ENCODE data around the gene ROBO1. TPM values are rescaled to one million over a fixed set of nuclear protein-coding genes. Genes with fewer than 3 reads are reported as not detected.
"Not testable (repeated sequence)": the region's sequence is repeated elsewhere in the genome, so short reads cannot be mapped to it uniquely, and the experiment has no call there.

ROBO1 gene
- total RNA-seq, 8 experiments from 2014 or later = 45.0 to 147 (median 67.8) TPM

GRCh38 chr3:78725703-78726246 is 1042.0 kb downstream of the ROBO1 start:
- in situ Hi-C loops (cut with MboI; ENCODE audit: low pct_unique_long_range_greater_than_20kb in 2 of 9, low sequenced_read_pairs in 9 of 9, unreplicated experiment in 9 of 9) = no loop called here
- H3K4me3 ChIP-seq = no peak overlapping the region
- peaks cover 19 to 71% of the 10 kb centered on the region in 2 donors for H3K4me1 ChIP-seq (replicated peaks in 1 of 2)
- WGBS, 10 experiments = 46 to 100% (median 92%) methylated on average over 1 to 2 of the region's 2 CpGs; no CpG with 5 or more reads in 1 of the 10 experiments
- ATAC-seq (replicated peaks in 6 of 8) = no peak
- H3K27ac ChIP-seq = no peak overlapping the region

- Histone ChIP-seq H3K4me3 (no peak overlapping the region), H3K4me1 (replicated peaks in 1 of 2) (peaks cover 15 to 61% of the 10 kb centered on the region in 2 donors), H3K27ac (no peak overlapping the region)
- in situ Hi-C loops (cut with MboI; ENCODE audit: low pct_unique_long_range_greater_than_20kb in 2 of 9, low sequenced_read_pairs in 9 of 9, unreplicated experiment in 9 of 9) = no loop called here
- 0 to 69% (median 41%) methylated on average over 1 to 4 of the region's 4 CpGs for WGBS, 10 experiments
- peak in 5 of 8 experiments; percentile 7 to 87 (median 62) for ATAC-seq (replicated peaks in 6 of 8)
Measured at GRCh38 chr3:78724859-78725258, 1042.9 kb downstream of the ROBO1 start.

GRCh38 chr3:78724364-78724763 is 1043.4 kb downstream of the ROBO1 start:
- in situ Hi-C loops (cut with MboI; ENCODE audit: low pct_unique_long_range_greater_than_20kb in 2 of 9, low sequenced_read_pairs in 9 of 9, unreplicated experiment in 9 of 9); H3K4me3 ChIP-seq: not testable (repeated sequence)
- 45 to 100% (median 88%) methylated on average over 1 to 5 of the region's 5 CpGs; no CpG with 5 or more reads in 2 of the 10 experiments for WGBS, 10 experiments

DNA sequence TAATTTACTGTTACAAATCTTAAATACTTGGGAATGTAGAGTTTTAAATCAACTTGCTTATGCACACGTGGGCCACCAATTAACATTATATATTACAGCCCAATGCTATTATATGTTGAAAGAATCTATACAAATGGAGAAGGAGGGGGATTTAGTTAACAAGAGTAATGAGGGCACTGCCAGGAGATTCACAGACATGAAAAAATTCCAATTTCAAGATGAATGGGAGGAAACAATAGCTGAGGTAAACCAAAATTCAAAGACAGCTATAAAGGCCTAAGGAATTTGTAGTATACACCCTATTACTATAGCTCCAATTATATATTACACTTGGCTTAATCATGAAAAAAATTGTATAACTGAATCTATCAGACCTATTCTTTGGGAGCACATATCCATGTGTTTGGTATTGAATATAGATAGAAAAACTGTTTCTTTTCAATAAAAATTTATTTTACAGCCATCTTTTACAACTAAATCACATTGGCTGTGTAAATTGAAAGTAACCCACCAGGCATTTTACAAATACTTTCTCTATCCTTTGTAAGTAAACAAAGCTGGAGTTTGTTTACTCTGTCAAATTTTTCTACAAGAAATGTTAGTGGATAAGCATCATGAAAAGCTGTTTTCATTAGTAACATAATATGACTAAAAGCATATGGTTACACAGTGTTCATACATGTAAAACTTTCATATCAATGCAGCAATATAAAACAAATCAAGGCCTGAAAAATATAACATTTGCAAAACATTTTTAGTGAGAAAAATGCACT is 1045.8 kb downstream of the ROBO1 start:
- in situ Hi-C loops (cut with MboI; ENCODE audit: low pct_unique_long_range_greater_than_20kb in 2 of 9, low sequenced_read_pairs in 9 of 9, unreplicated experiment in 9 of 9) = no loop called here
- WGBS, 10 experiments = 0 to 78% (median 0%) methylated on average over 1 of the region's 1 CpG; no CpG with 5 or more reads in 1 of the 10 experiments
- peak in 1 of 8 experiments; percentile 59 for ATAC-seq (replicated peaks in 6 of 8)
- no peak overlapping the region for H3K27ac ChIP-seq
- H3K4me3 ChIP-seq = no peak overlapping the region
- peaks cover 9 to 41% of the 10 kb centered on the region in 2 donors for H3K4me1 ChIP-seq (replicated peaks in 1 of 2)

More at GRCh38 chr3:78724364-78724763, 1043.4 kb downstream of the ROBO1 start:
- H3K4me1 ChIP-seq (replicated peaks in 1 of 2) = peaks cover 13 to 56% of the 10 kb centered on the region in 2 donors
- peak in 3 of 8 experiments; percentile 6 to 33 (median 8) for ATAC-seq (replicated peaks in 6 of 8)
- not testable (repeated sequence) for H3K27ac ChIP-seq

- in situ Hi-C loops (cut with MboI; ENCODE audit: low pct_unique_long_range_greater_than_20kb in 2 of 9, low sequenced_read_pairs in 9 of 9, unreplicated experiment in 9 of 9) = no loop called here
- Histone ChIP-seq H3K4me3 (no peak overlapping the region), H3K27ac (no peak overlapping the region), H3K4me1 (replicated peaks in 1 of 2) (peaks cover 6 to 20% of the 10 kb centered on the region in 2 donors)
- ATAC-seq (replicated peaks in 6 of 8) = no peak
Measured at GRCh38 chr3:78718707-78719106, 1049.1 kb downstream of the ROBO1 start.

GRCh38 chr3:78717041-78717440 is 1050.8 kb downstream of the ROBO1 start:
- Histone ChIP-seq H3K4me1 (replicated peaks in 1 of 2) (peaks cover 4 to 9% of the 10 kb centered on the region in 2 donors), H3K27ac (no peak overlapping the region), H3K4me3 (no peak overlapping the region)
- in situ Hi-C loops (cut with MboI; ENCODE audit: low pct_unique_long_range_greater_than_20kb in 2 of 9, low sequenced_read_pairs in 9 of 9, unreplicated experiment in 9 of 9) = no loop called here
- no peak for ATAC-seq (replicated peaks in 6 of 8)
- WGBS, 10 experiments = 93 to 100% (median 100%) methylated on average over 1 to 5 of the region's 5 CpGs

DNA sequence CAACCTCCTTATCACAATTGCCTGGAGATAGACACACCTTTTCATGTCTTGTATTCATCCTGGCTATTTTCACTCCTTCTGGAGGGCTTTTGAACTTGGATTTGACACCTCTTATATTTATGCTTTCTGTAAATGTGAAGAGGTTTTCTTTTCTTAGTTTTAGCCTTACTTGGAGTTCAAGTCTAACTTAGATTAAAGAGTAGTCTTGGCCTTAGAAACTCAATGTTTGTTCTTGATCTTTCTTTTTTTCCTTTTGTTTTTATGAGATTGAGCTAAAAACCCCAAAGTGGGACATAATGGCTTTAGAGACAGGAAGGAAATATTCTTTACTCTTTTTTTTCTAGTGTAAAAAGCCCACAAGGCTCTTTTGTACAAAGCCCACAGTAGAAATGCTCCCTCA is 1054.9 kb downstream of the ROBO1 start:
- no peak for ATAC-seq (replicated peaks in 6 of 8)
- in situ Hi-C loops (cut with MboI; ENCODE audit: low pct_unique_long_range_greater_than_20kb in 2 of 9, low sequenced_read_pairs in 9 of 9, unreplicated experiment in 9 of 9) = no loop called here

GRCh38 chr3:78712270-78712669 is 1055.5 kb downstream of the ROBO1 start:
- Histone ChIP-seq H3K4me3 (no peak overlapping the region), H3K27ac (no peak overlapping the region), H3K4me1 (replicated peaks in 1 of 2) (peaks cover 0 to 7% of the 10 kb centered on the region in 2 donors)
- in situ Hi-C loops (cut with MboI; ENCODE audit: low pct_unique_long_range_greater_than_20kb in 2 of 9, low sequenced_read_pairs in 9 of 9, unreplicated experiment in 9 of 9) = no loop called here
- WGBS, 10 experiments = 55 to 100% (median 84%) methylated on average over 2 to 4 of the region's 4 CpGs
- ATAC-seq (replicated peaks in 6 of 8) = no peak

More for the DNA sequence above, 1054.9 kb downstream of the ROBO1 start:
- H3K4me3 ChIP-seq = no peak overlapping the region
- H3K4me1 ChIP-seq (replicated peaks in 1 of 2) = peaks cover 0 to 7% of the 10 kb centered on the region in 2 donors
- H3K27ac ChIP-seq = no peak overlapping the region

GRCh38 chr3:78708565-78709073 is 1059.2 kb downstream of the ROBO1 start:
- in situ Hi-C loops (cut with MboI; ENCODE audit: low pct_unique_long_range_greater_than_20kb in 2 of 9, low sequenced_read_pairs in 9 of 9, unreplicated experiment in 9 of 9) = no loop called here
- WGBS, 10 experiments = 86 to 100% (median 94%) methylated on average over 1 to 4 of the region's 4 CpGs; no CpG with 5 or more reads in 1 of the 10 experiments

GRCh38 chr3:78707609-78708008 is 1060.2 kb downstream of the ROBO1 start:
- ATAC-seq (replicated peaks in 6 of 8) = no peak
- in situ Hi-C loops (cut with MboI; ENCODE audit: low pct_unique_long_range_greater_than_20kb in 2 of 9, low sequenced_read_pairs in 9 of 9, unreplicated experiment in 9 of 9) = no loop called here
- Histone ChIP-seq H3K27ac (no peak overlapping the region), H3K4me1 (replicated peaks in 1 of 2) (peaks cover 0 to 12% of the 10 kb centered on the region in 2 donors), H3K4me3 (no peak overlapping the region)
- 80 to 100% (median 100%) methylated on average over 1 to 2 of the region's 2 CpGs; no CpG with 5 or more reads in 4 of the 10 experiments for WGBS, 10 experiments

More at GRCh38 chr3:78708565-78709073, 1059.2 kb downstream of the ROBO1 start:
- Histone ChIP-seq H3K27ac (no peak overlapping the region), H3K4me1 (replicated peaks in 1 of 2) (peaks cover 0 to 7% of the 10 kb centered on the region in 2 donors), H3K4me3 (no peak overlapping the region)
- no peak for ATAC-seq (replicated peaks in 6 of 8)

GRCh38 chr3:78706906-78707523 is 1060.8 kb downstream of the ROBO1 start:
- ATAC-seq (replicated peaks in 6 of 8) = no peak
- in situ Hi-C loops (cut with MboI; ENCODE audit: low pct_unique_long_range_greater_than_20kb in 2 of 9, low sequenced_read_pairs in 9 of 9, unreplicated experiment in 9 of 9) = no loop called here
- WGBS, 10 experiments = 21 to 86% (median 72%) methylated on average over 2 to 3 of the region's 3 CpGs
- no peak overlapping the region for H3K27ac ChIP-seq
- no peak overlapping the region for H3K4me3 ChIP-seq
- peaks cover 0 to 12% of the 10 kb centered on the region in 2 donors for H3K4me1 ChIP-seq (replicated peaks in 1 of 2)

DNA sequence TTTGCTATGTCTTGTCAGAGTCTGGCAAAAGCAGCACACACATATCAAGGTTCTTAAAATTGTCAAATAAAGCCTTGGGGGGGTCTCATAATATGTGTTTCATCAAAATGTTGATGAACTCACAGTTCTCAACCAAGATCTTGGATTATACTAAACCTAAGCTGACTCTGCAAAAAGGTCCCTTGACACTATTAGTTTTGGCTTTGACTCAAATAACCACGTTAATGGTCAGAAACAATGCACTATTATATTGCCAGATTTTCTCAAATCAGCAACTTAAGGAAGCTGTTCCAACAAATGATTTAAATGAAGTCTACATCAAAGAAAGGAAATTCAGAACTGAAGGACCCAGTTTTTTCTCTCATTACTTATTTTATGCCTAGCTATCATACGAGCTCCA is 1063.9 kb downstream of the ROBO1 start:
- Histone ChIP-seq H3K4me3 (no peak overlapping the region), H3K27ac (no peak overlapping the region), H3K4me1 (replicated peaks in 1 of 2) (peaks cover 0 to 12% of the 10 kb centered on the region in 2 donors)
- in situ Hi-C loops (cut with MboI; ENCODE audit: low pct_unique_long_range_greater_than_20kb in 2 of 9, low sequenced_read_pairs in 9 of 9, unreplicated experiment in 9 of 9) = no loop called here
- ATAC-seq (replicated peaks in 6 of 8) = no peak
- WGBS, 10 experiments = 29 to 94% (median 81%) methylated on average over 1 to 2 of the region's 2 CpGs; no CpG with 5 or more reads in 2 of the 10 experiments

GRCh38 chr3:78701537-78701936 is 1066.3 kb downstream of the ROBO1 start:
- ATAC-seq (replicated peaks in 6 of 8) = peak in 2 of 8 experiments; percentile 26 to 30
- H3K4me3 ChIP-seq = no peak overlapping the region
- in situ Hi-C loops (cut with MboI; ENCODE audit: low pct_unique_long_range_greater_than_20kb in 2 of 9, low sequenced_read_pairs in 9 of 9, unreplicated experiment in 9 of 9) = no loop called here
- H3K4me1 ChIP-seq (replicated peaks in 1 of 2) = peaks cover 0 to 5% of the 10 kb centered on the region in 2 donors
- 17 to 94% (median 63%) methylated on average over 1 to 2 of the region's 2 CpGs; no CpG with 5 or more reads in 1 of the 10 experiments for WGBS, 10 experiments
- no peak overlapping the region for H3K27ac ChIP-seq
